Endothelial cell of umbilical vein (primary cell): ENCODE measurements around the gene SRP14.

Experiments
- MAX ChIP-seq: IDR thresholded peaks from 2 replicates; pipeline ENCODE4 v1.6.1; 2011; ENCODE audit not compliant: insufficient read depth, insufficient read length
- TF ChIP-seq, protein P1 (sequence below), 2 donors: IDR thresholded peaks; 1 replicate in 1 of 2; 2 replicates in 1 of 2; pipeline ENCODE4 v1.5.1; 2011; ENCODE audit warnings: low read length in 2 of 2, mild to moderate bottlenecking in 2 of 2, moderate library complexity in 2 of 2, control low read depth in 1 of 2, inconsistent platforms in 1 of 2, low read depth in 1 of 2; ENCODE audit not compliant: insufficient read depth in 1 of 2; ENCODE audit errors: extremely low read depth in 1 of 2

- TF ChIP-seq MAX = no peak
- TF ChIP-seq, protein P1, sequence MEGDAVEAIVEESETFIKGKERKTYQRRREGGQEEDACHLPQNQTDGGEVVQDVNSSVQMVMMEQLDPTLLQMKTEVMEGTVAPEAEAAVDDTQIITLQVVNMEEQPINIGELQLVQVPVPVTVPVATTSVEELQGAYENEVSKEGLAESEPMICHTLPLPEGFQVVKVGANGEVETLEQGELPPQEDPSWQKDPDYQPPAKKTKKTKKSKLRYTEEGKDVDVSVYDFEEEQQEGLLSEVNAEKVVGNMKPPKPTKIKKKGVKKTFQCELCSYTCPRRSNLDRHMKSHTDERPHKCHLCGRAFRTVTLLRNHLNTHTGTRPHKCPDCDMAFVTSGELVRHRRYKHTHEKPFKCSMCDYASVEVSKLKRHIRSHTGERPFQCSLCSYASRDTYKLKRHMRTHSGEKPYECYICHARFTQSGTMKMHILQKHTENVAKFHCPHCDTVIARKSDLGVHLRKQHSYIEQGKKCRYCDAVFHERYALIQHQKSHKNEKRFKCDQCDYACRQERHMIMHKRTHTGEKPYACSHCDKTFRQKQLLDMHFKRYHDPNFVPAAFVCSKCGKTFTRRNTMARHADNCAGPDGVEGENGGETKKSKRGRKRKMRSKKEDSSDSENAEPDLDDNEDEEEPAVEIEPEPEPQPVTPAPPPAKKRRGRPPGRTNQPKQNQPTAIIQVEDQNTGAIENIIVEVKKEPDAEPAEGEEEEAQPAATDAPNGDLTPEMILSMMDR (IDR thresholded peaks at IDR 0.05; ENCODE audit: extremely low read depth in 1 of 2, insufficient read depth in 1 of 2, low read depth in 1 of 2, low read length in 2 of 2) = no peak
Observed at GRCh38 chr15:40066589-40066988, 27.6 kb upstream of the SRP14 start.
